ENCODE measurements around the gene HYLS1. TPM values are rescaled to one million over a fixed set of nuclear protein-coding genes. Genes with fewer than 3 reads are reported as not detected.

The HYLS1 gene
- total RNA-seq, 1 experiment from 2014 or later = 8.6 TPM

DNA sequence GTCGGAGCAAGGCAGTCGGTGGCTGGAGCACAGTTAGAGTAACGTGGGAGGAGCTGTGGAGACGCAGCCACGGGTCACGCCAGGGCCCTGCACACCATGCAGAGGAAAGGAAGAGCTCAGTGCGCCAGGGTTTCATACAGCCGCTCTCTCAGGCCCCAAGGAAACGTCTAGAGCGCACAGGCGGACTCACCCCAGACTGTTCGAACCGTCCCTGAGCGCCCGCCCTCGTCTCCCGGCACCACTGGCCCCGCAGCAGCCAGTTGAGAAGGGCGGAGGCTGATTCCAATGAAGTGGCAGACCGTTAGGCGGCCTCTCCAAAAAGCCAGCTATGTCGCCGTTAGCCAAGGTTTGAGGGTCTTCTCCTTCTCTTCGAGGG is 483 bp upstream of the HYLS1 start:
- Histone ChIP-seq H3K79me2 (ENCODE audit: insufficient read depth, low read length) (peaks cover 2% of the 10 kb centered on the region; the same call in 1 of the 2 replicates), H2BK5ac (ENCODE audit: insufficient read length, low read length) (no peak overlapping the region), H4K5ac (ENCODE audit: insufficient read length, low read depth, low read length) (no peak overlapping the region), H3K18ac (ENCODE audit: insufficient read length, low read depth, low read length) (peak overlapping the region; percentile 39), H3K23ac (ENCODE audit: insufficient read length, low read depth, low read length) (no peak overlapping the region), H3K27ac (ENCODE audit: insufficient read length, low read depth, low read length) (no peak overlapping the region), H2AK5ac (ENCODE audit: insufficient read length, low read length) (no peak overlapping the region), H2BK20ac (ENCODE audit: low read depth, low read length, poor library complexity, severe bottlenecking) (no peak overlapping the region), H3K4me2 (ENCODE audit: insufficient read depth, insufficient read length, low read length) (no peak overlapping the region), H2BK15ac (ENCODE audit: low read depth, low read length) (no peak overlapping the region), H2BK12ac (ENCODE audit: insufficient read length, low read depth, low read length) (no peak overlapping the region), H3K9me3 (ENCODE audit: control insufficient read depth, low read depth, low read length) (no peaks in the 10 kb centered on the region), H2BK120ac (ENCODE audit: low read depth, low read length, poor library complexity, severe bottlenecking) (no peak overlapping the region), H4K91ac (ENCODE audit: insufficient read length, low read depth, low read length) (no peak overlapping the region), H3K9ac (ENCODE audit: extremely low read depth, insufficient read length, low read length) (no peak overlapping the region), H3K56ac (ENCODE audit: insufficient read length, low read depth, low read length) (no peak overlapping the region), H3K14ac (ENCODE audit: insufficient read depth, low read length) (peak overlapping the region; percentile 67; the same call in 1 of the 2 replicates), H2AFZ (ENCODE audit: low read length) (no peak overlapping the region), H4K8ac (replicated peaks; ENCODE audit: insufficient read length, low read depth, low read length) (no peak overlapping the region), H3K79me1 (ENCODE audit: insufficient read depth, low read depth, low read length, poor library complexity, severe bottlenecking) (no peaks in the 10 kb centered on the region), H3K23me2 (ENCODE audit: insufficient read length, low read depth, low read length, poor library complexity, severe bottlenecking) (peaks cover 11% of the 10 kb centered on the region), H3K4ac (ENCODE audit: low read depth, low read length) (no peak overlapping the region), H3T11ph (ENCODE audit: low read length) (no peak overlapping the region), H4K20me1 (ENCODE audit: control insufficient read depth, insufficient read depth, insufficient read length) (no peaks in the 10 kb centered on the region), H3K27me3 (ENCODE audit: insufficient read depth, low read length) (no peaks in the 10 kb centered on the region), H3K4me1 (ENCODE audit: insufficient read depth, low read length) (no peaks in the 10 kb centered on the region)
- peak; percentile 67 for DNase-seq
- H3K4me3 Mint-ChIP-seq = peak overlapping the region; percentile 72 to 79
- peaks cover 18 to 20% of the 10 kb centered on the region in 2 experiments for H3K9me3 Mint-ChIP-seq
- H3K36me3 Mint-ChIP-seq (ENCODE audit: insufficient read depth in 1 of 3, low read depth in 3 of 3) = peaks cover 2 to 13% (median 6%) of the 10 kb centered on the region in 3 experiments
- H3K27ac Mint-ChIP-seq = no peak overlapping the region
- WGBS (ENCODE audit: extremely low coverage, insufficient read length, low lambda C conversion rate) = no CpG with 5 or more reads among the region's 24 CpGs
- H3K27me3 Mint-ChIP-seq (ENCODE audit: low read depth) = peaks cover 15% of the 10 kb centered on the region
- H3K4me1 Mint-ChIP-seq = peaks cover 3% of the 10 kb centered on the region in 2 experiments; a peak in 2 of 4 replicates
- TF ChIP-seq, protein P1, sequence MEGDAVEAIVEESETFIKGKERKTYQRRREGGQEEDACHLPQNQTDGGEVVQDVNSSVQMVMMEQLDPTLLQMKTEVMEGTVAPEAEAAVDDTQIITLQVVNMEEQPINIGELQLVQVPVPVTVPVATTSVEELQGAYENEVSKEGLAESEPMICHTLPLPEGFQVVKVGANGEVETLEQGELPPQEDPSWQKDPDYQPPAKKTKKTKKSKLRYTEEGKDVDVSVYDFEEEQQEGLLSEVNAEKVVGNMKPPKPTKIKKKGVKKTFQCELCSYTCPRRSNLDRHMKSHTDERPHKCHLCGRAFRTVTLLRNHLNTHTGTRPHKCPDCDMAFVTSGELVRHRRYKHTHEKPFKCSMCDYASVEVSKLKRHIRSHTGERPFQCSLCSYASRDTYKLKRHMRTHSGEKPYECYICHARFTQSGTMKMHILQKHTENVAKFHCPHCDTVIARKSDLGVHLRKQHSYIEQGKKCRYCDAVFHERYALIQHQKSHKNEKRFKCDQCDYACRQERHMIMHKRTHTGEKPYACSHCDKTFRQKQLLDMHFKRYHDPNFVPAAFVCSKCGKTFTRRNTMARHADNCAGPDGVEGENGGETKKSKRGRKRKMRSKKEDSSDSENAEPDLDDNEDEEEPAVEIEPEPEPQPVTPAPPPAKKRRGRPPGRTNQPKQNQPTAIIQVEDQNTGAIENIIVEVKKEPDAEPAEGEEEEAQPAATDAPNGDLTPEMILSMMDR (conservative IDR thresholded peaks at IDR 0.05) = no peak

Data from H9 (cell line).